A549 (cell line): ENCODE measurements around the gene ZNF865. TPM values are rescaled to one million over a fixed set of nuclear protein-coding genes. Genes with fewer than 3 reads are reported as not detected.
A peak's percentile ranks its signal among the peaks of the same experiment; 100 is the strongest.

Source experiments
- ATAC-seq, 2 experiments: fragments of 200-7000 bp in 1 of 2; fragments of >200 bp in 1 of 2; cut with Nextera tagmentation in 1 of 2; cut with Tn5 transposase in 1 of 2; 3 replicates each; pipeline versions ENCODE4 v1.8.0 to v1.9.1; 2018 to 2020; ENCODE audit warnings: mild to moderate bottlenecking in 1 of 2, moderate library complexity in 1 of 2
- CTCF ChIA-PET: fragments of 300-600 bp; sonication (Branson Sonifier 250); formaldehyde crosslinking; extraction: SDS; loops from one replicate; lab custom pipeline; 2021; ENCODE audit warnings: antibody characterized with exemption, inconsistent platforms; lab: Yijun Ruan, JAX
- POLR2A ChIA-PET: fragments of 350-600 bp; formaldehyde crosslinking; extraction: SDS; loops from one replicate; lab custom pipeline; 2021; ENCODE audit warnings: antibody characterized with exemption, inconsistent platforms; lab: Yijun Ruan, JAX
- DNase-seq, 2 experiments: peaks; one replicate each; pipeline versions ENCODE4 v3.0.0 to v3.0.0-alpha.2; 2011 to 2016; ENCODE audit warnings: low read depth in 1 of 2, low spot score in 1 of 2
- FAIRE-seq: peaks from 2 replicates; lab custom pipeline; 2011; peaks lifted over from hg19 to GRCh38; lab: Jason Lieb, UNC
- H3K27ac ChIP-seq, 2 experiments: fragments of >200 bp; sonication (Bioruptor Twin); formaldehyde crosslinking; 3 replicates each; pipeline ENCODE4 v1.5.1; 2016 to 2017
- H3K4me1 ChIP-seq: fragments of >200 bp; sonication (Bioruptor Twin); formaldehyde crosslinking; 3 replicates; pipeline ENCODE4 v1.6.1; 2016
- H3K4me2 ChIP-seq: fragments of >200 bp; sonication (Bioruptor Twin); formaldehyde crosslinking; 3 replicates; pipeline ENCODE4 v1.6.1; 2016
- H3K4me3 ChIP-seq: fragments of >200 bp; sonication (Bioruptor Twin); formaldehyde crosslinking; 3 replicates; pipeline ENCODE4 v1.5.1; 2016
- H3K9me3 ChIP-seq: fragments of >200 bp; sonication (Bioruptor Twin); formaldehyde crosslinking; 3 replicates; pipeline ENCODE4 v1.6.1; 2016
- CBX2 ChIP-seq: fragments of 200-600 bp; sonication (generic); IDR thresholded peaks from 2 replicates; pipeline ENCODE4 v1.6.1; 2016; ENCODE audit warnings: low read depth, mild to moderate bottlenecking, borderline replicate concordance
- CBX8 ChIP-seq: fragments of 200-600 bp; sonication (generic); IDR thresholded peaks from 2 replicates; pipeline ENCODE4 v1.6.1; 2016
- CEBPB ChIP-seq, 2 experiments: fragments of >200 bp in 1 of 2; sonication (Bioruptor Twin) in 1 of 2; formaldehyde crosslinking in 1 of 2; IDR thresholded peaks; 2 replicates each; pipeline ENCODE4 v1.6.1; 2012 to 2016
- CHD2 ChIP-seq: fragments of 150-350 bp; IDR thresholded peaks from 2 replicates; pipeline ENCODE4 v1.6.1; 2014; ENCODE audit warnings: low read length; ENCODE audit not compliant: partially characterized antibody
- EHMT2 ChIP-seq: fragments of 200-600 bp; sonication (generic); IDR thresholded peaks from 2 replicates; pipeline ENCODE4 v1.6.1; 2016; ENCODE audit warnings: antibody characterized with exemption, low read depth, mild to moderate bottlenecking, moderate library complexity
- ESRRA ChIP-seq: fragments of 150-350 bp; IDR thresholded peaks from 2 replicates; pipeline ENCODE4 v1.6.1; 2014; ENCODE audit warnings: mild to moderate bottlenecking, low read length, borderline replicate concordance
- FOSB ChIP-seq: fragments of 250-450 bp; sonication (Bioruptor Pico); IDR thresholded peaks from 2 replicates; pipeline ENCODE4 v1.5.0; 2020; ENCODE audit warnings: mild to moderate bottlenecking, moderate library complexity
- GATA3 ChIP-seq: IDR thresholded peaks from 2 replicates; pipeline ENCODE4 v1.6.1; 2012; ENCODE audit warnings: borderline replicate concordance
- HDAC2 ChIP-seq: fragments of 200-600 bp; sonication (generic); IDR thresholded peaks from 2 replicates; pipeline ENCODE4 v1.6.1; 2016
- HEYL ChIP-seq: fragments of 250-450 bp; sonication (Bioruptor Pico); IDR thresholded peaks from 2 replicates; pipeline ENCODE4 v1.8.0; 2021; ENCODE audit warnings: mild to moderate bottlenecking, moderate library complexity
- HOXB13 ChIP-seq: fragments of 250-450 bp; sonication (Bioruptor Pico); IDR thresholded peaks from 2 replicates; pipeline ENCODE4 v1.5.0; 2020; ENCODE audit warnings: low read depth, mild to moderate bottlenecking, moderate library complexity
- JUN ChIP-seq, 2 experiments: fragments of >200 bp; sonication (Bioruptor Twin); formaldehyde crosslinking; IDR thresholded peaks; 2 replicates in 1 of 2; 3 replicates in 1 of 2; pipeline ENCODE4 v1.6.1; 2016 to 2017
- KDM5A ChIP-seq: fragments of 200-600 bp; sonication (generic); IDR thresholded peaks from 2 replicates; pipeline ENCODE4 v1.6.1; 2016; ENCODE audit warnings: antibody characterized with exemption, mild to moderate bottlenecking
- MYC ChIP-seq: IDR thresholded peaks from 2 replicates; pipeline ENCODE4 v1.6.1; 2012; ENCODE audit warnings: mild to moderate bottlenecking, inconsistent platforms, low read length, improper control_type of control experiment, borderline replicate concordance
- NPAS2 ChIP-seq: fragments of 250-450 bp; sonication (Bioruptor Pico); IDR thresholded peaks from 2 replicates; pipeline ENCODE4 v1.8.0; 2022; ENCODE audit warnings: mild to moderate bottlenecking, moderate library complexity, borderline replicate concordance
- RARB ChIP-seq: fragments of 250-450 bp; sonication (Bioruptor Pico); IDR thresholded peaks from 2 replicates; pipeline ENCODE4 v1.8.0; 2021; ENCODE audit warnings: mild to moderate bottlenecking, moderate library complexity
- RNF2 ChIP-seq: fragments of 200-600 bp; sonication (generic); IDR thresholded peaks from 2 replicates; pipeline ENCODE4 v1.6.1; 2016; ENCODE audit warnings: low read depth, mild to moderate bottlenecking, antibody characterized with exemption, moderate library complexity, borderline replicate concordance
- SREBF2 ChIP-seq: fragments of 450-650 bp; IDR thresholded peaks from 2 replicates; pipeline ENCODE4 v1.6.1; 2014; ENCODE audit warnings: mild to moderate bottlenecking, moderate library complexity
- ZC3H11A ChIP-seq: fragments of 450-650 bp; IDR thresholded peaks from 2 replicates; pipeline ENCODE4 v1.6.1; 2014; ENCODE audit warnings: antibody characterized with exemption, mild to moderate bottlenecking
- WGBS: methylation state at CpG from one replicate; pipeline ENCODE4 v1.1.6; 2017; ENCODE audit errors: missing lambda C conversion rate; 5-methylcytosine and 5-hydroxymethylcytosine counted together
- polyA plus RNA-seq, 4 experiments: library from polyadenylated mRNA; depleted of rRNA in 3 of 4; stranded (reverse); fragments of >200 nt; fragmentation: RNase III in 1 of 4; extraction: RNeasy Plus Mini Kit Qiagen cat#74134 plus additional on column Dnase treatment in 1 of 4; gene quantifications; 2 replicates in 3 of 4; 3 replicates in 1 of 4; pipeline ENCODE4 v1.2.3, GENCODE V29; 2011 to 2017
- TF ChIP-seq, protein P1 (sequence below): fragments of 250-450 bp; sonication (Bioruptor Pico); IDR thresholded peaks from 2 replicates; pipeline ENCODE4 v1.5.0; 2021; ENCODE audit warnings: mild to moderate bottlenecking, moderate library complexity, borderline replicate concordance
- TF ChIP-seq, protein P2 (sequence below): fragments of 250-450 bp; sonication (Bioruptor Pico); IDR thresholded peaks from 2 replicates; pipeline ENCODE4 v1.5.0; 2020; ENCODE audit warnings: low read depth, mild to moderate bottlenecking, moderate library complexity
- TF ChIP-seq, protein P3 (sequence below): IDR thresholded peaks from 2 replicates; pipeline ENCODE4 v1.6.1; 2012; ENCODE audit warnings: low read depth, borderline replicate concordance

Gene ZNF865
- polyA plus RNA-seq, 2 of the 4 experiments (the other 2 are of a cell fraction): 2.1 to 7.9 TPM

GRCh38 chr19:55645512-55645881 lies 40.0 kb downstream of the ZNF865 start:
- WGBS: 71% methylated on average over 5 of the region's 5 CpGs
- no peak for ATAC-seq
- no peak overlapping the region for H3K27ac ChIP-seq
- H3K9me3 ChIP-seq: no peaks in the 10 kb centered on the region
- ChIA-PET CTCF (interaction anchor here (0.8 to 6.3 kb wide), 7 partner anchors 7 to 26 kb away, joined by 4 to 70 read pairs (median 10); no protein-coding TSS in a partner anchor), POLR2A (interaction anchor here (4.1 kb wide), 1 partner anchor 8 kb away, joined by 25 read pairs; the partner anchor contains the start of gene U2AF2)
- no peak for DNase-seq
- FAIRE-seq: no peak
- no peak overlapping the region for H3K4me3 ChIP-seq
- H3K4me2 ChIP-seq: peak overlapping the region; percentile 100; the same call in 1 of the 3 replicates
- H3K4me1 ChIP-seq: peaks cover 39% of the 10 kb centered on the region
- TF ChIP-seq JUN (IDR thresholded peaks at IDR 0.05) (no peak), ESRRA (no peak), ZC3H11A (no peak), MYC (no peak), FOSB (CRISPR knock-in tag) (no peak), HEYL (CRISPR knock-in tag) (no peak), CBX2 (no peak), HOXB13 (CRISPR knock-in tag) (no peak), SREBF2 (no peak), CBX8 (no peak)

- TF ChIP-seq FOSB (CRISPR knock-in tag) (no peak), GATA3 (no peak), RARB (CRISPR knock-in tag) (no peak), NPAS2 (no peak), CEBPB (IDR thresholded peaks at IDR 0.05) (no peak), EHMT2 (no peak), KDM5A (no peak), HEYL (CRISPR knock-in tag) (no peak), HDAC2 (no peak), CHD2 (no peak), ESRRA (no peak), RNF2 (no peak)
- TF ChIP-seq, protein P1, sequence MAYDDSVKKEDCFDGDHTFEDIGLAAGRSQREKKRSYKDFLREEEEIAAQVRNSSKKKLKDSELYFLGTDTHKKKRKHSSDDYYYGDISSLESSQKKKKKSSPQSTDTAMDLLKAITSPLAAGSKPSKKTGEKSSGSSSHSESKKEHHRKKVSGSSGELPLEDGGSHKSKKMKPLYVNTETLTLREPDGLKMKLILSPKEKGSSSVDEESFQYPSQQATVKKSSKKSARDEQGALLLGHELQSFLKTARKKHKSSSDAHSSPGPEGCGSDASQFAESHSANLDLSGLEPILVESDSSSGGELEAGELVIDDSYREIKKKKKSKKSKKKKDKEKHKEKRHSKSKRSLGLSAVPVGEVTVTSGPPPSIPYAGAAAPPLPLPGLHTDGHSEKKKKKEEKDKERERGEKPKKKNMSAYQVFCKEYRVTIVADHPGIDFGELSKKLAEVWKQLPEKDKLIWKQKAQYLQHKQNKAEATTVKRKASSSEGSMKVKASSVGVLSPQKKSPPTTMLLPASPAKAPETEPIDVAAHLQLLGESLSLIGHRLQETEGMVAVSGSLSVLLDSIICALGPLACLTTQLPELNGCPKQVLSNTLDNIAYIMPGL (CRISPR knock-in tag): no peak
- TF ChIP-seq, protein P2, sequence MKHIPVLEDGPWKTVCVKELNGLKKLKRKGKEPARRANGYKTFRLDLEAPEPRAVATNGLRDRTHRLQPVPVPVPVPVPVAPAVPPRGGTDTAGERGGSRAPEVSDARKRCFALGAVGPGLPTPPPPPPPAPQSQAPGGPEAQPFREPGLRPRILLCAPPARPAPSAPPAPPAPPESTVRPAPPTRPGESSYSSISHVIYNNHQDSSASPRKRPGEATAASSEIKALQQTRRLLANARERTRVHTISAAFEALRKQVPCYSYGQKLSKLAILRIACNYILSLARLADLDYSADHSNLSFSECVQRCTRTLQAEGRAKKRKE (CRISPR knock-in tag): no peak
- TF ChIP-seq, protein P3, sequence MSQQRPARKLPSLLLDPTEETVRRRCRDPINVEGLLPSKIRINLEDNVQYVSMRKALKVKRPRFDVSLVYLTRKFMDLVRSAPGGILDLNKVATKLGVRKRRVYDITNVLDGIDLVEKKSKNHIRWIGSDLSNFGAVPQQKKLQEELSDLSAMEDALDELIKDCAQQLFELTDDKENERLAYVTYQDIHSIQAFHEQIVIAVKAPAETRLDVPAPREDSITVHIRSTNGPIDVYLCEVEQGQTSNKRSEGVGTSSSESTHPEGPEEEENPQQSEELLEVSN: no peak
- H3K4me2 ChIP-seq: peak overlapping the region; percentile 98
- DNase-seq: no peak
- POLR2A ChIA-PET: interaction anchor here (0.6 to 1.4 kb wide), 5 partner anchors 11 to 367 kb away, joined by 3 to 12 read pairs (median 4); partner anchors contain the start of genes FIZ1 and ZNF784
- WGBS: 51% methylated on average over 14 of the region's 14 CpGs
- peak overlapping the region; percentile 84 for H3K4me3 ChIP-seq
- no peak for ATAC-seq
- H3K27ac ChIP-seq: peak overlapping the region; percentile 96 to 98
- CTCF ChIA-PET: interaction anchor here (0.6 to 6.3 kb wide), 9 partner anchors 10 to 559 kb away, joined by 3 to 70 read pairs (median 4); no protein-coding TSS in a partner anchor
- H3K4me1 ChIP-seq: peaks cover 39% of the 10 kb centered on the region
- no peaks in the 10 kb centered on the region for H3K9me3 ChIP-seq
- FAIRE-seq: no peak
Measured at GRCh38 chr19:55646889-55647731, 41.7 kb downstream of the ZNF865 start.
